GM10248 (cell line): Measurements from ENCODE around the gene PLEKHO1.
"Not testable (repeated sequence)": the region's sequence is repeated elsewhere in the genome, so short reads cannot be mapped to it uniquely, and the experiment has no call there.

Source experiments
- CTCF ChIA-PET: fragments of 300-600 bp; sonication (Branson Sonifier 250); formaldehyde crosslinking; extraction: SDS; loops from one replicate; lab custom pipeline; 2021; ENCODE audit warnings: antibody characterized with exemption; lab: Yijun Ruan, JAX
- POLR2A ChIA-PET: fragments of 350-650 bp; sonication (Branson Sonifier 250); formaldehyde crosslinking; extraction: SDS; loops from one replicate; lab custom pipeline; 2020; ENCODE audit warnings: antibody characterized with exemption; lab: Yijun Ruan, JAX
- DNase-seq: peaks from one replicate; pipeline ENCODE4 v3.0.0; 2012; ENCODE audit errors: extremely low spot score
- TF ChIP-seq, protein P1 (sequence below): IDR thresholded peaks from 2 replicates; pipeline ENCODE4 v1.5.1; 2012; ENCODE audit warnings: mild to moderate bottlenecking, low read depth; ENCODE audit errors: extremely low read depth, missing control alignments, control extremely low read depth

The PLEKHO1 gene

DNA sequence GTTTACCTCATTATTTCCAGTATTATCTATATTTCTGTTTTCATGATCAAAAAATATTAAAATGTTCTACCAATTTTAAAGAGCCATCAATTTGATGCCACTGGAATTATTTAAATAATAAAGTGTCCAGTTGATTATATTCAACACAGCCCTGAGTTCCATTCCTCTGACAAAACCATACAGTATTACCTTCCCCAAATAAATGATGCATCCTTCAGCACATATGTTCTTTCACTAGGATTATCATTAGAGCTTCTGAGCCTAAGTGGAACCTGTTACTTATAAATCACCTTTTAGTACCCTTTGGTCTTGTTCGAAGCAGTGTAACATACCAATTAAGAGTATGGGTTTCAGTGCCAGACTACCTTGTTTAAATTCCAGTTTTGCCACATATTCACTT lies 17.3 kb upstream of the PLEKHO1 start:
- no peak for DNase-seq
- TF ChIP-seq, protein P1, sequence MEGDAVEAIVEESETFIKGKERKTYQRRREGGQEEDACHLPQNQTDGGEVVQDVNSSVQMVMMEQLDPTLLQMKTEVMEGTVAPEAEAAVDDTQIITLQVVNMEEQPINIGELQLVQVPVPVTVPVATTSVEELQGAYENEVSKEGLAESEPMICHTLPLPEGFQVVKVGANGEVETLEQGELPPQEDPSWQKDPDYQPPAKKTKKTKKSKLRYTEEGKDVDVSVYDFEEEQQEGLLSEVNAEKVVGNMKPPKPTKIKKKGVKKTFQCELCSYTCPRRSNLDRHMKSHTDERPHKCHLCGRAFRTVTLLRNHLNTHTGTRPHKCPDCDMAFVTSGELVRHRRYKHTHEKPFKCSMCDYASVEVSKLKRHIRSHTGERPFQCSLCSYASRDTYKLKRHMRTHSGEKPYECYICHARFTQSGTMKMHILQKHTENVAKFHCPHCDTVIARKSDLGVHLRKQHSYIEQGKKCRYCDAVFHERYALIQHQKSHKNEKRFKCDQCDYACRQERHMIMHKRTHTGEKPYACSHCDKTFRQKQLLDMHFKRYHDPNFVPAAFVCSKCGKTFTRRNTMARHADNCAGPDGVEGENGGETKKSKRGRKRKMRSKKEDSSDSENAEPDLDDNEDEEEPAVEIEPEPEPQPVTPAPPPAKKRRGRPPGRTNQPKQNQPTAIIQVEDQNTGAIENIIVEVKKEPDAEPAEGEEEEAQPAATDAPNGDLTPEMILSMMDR: no peak
- CTCF ChIA-PET: no interaction called here
- POLR2A ChIA-PET: no interaction called here

DNA sequence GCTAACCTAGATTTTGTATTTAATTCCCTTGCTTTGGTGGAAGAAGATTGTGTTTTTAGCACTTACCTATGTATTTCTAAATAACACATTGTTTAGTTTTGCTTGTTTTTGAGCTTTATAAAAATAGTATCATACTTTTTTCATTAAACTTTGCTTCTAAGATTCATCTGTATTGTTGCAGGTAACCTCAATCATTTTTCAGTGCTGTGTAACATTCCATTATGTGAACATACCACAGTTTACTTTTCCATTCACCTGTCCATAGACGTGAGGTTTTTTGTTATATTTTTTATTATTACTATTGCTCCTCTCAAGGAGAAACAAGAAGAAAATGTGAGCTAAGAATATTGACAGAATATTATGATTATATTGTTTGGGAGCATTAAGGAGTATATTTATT lies 15.2 kb upstream of the PLEKHO1 start:
- CTCF ChIA-PET: interaction anchor here (2.1 kb wide), 1 partner anchor 52 kb away, joined by 5 read pairs; no protein-coding TSS in a partner anchor
- TF ChIP-seq, protein P1: no peak
- POLR2A ChIA-PET: no interaction called here
- DNase-seq: no peak

DNA sequence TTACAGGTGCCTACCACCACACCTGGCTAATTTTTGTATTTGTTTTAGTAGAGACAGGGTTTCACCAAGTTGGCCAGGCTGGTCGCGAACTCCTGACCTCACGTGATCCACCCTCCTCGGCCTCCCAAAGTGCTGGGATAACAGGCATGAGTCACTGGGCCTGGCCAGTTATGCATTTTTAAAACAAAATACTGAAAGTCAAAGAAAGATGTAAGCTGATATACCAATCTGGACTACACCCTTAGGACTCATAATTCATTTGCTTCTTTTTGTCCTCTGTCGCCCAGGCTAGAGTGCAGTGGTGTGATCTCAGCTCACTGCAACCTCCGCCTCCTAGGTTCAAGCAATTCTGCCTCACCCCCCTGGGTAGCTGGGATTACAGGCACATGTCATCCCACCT lies 14.3 kb upstream of the PLEKHO1 start:
- DNase-seq, POLR2A ChIA-PET: not testable (repeated sequence)
- CTCF ChIA-PET: interaction anchor here (1.0 to 2.1 kb wide), 2 partner anchors 8 to 51 kb away, joined by 3 to 5 read pairs; no protein-coding TSS in a partner anchor

DNA sequence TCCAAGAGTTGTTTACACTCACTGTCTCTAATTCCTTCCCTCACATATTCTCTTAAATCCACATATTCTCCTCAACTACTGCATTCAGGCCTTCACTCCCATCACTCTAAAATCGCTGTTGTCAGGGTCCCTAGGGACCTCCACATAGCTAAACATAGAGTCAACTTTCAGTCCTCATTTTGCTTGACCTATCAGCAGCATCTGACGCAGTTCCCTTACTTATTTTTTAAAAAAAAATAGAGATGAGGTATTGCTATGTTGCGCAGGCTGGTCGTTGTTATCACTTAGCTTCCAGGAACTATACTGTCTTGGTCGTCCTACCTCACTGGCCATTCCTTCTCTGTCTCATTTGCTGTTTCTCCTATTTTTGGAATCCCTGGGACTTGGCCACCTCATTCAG lies 11.7 kb upstream of the PLEKHO1 start:
- CTCF ChIA-PET: interaction anchor here (1.4 to 2.6 kb wide), 2 partner anchors 12 to 49 kb away, joined by 3 to 6 read pairs; partner anchors contain the start of gene PLEKHO1
- POLR2A ChIA-PET: no interaction called here
- TF ChIP-seq, protein P1: no peak
- DNase-seq: no peak

DNA sequence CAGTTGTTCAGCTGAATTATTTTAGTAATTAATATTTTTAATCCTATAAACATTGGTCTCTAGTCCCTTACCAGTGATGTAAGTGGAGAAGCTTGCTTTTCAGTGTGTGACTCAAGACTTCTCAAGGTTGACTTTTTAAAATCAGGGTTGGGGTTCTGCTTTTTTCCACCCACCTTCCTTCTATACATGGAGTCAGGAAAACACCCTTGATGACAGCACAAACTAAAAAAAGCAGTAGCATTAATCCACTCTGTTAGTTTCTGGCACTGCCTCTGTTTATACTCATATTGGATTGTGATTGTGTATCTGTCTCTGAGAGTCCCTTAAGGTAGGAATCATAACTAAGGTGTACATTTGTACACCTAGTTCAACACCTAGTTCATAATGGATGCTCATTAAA lies 8.3 kb upstream of the PLEKHO1 start:
- ChIA-PET CTCF (interaction anchor here (0.8 to 2.9 kb wide), 12 partner anchors 9 to 70 kb away, joined by 3 to 10 read pairs (median 4); partner anchors contain the start of gene PLEKHO1), POLR2A (no interaction called here)
- DNase-seq: no peak
- TF ChIP-seq, protein P1: no peak

DNA sequence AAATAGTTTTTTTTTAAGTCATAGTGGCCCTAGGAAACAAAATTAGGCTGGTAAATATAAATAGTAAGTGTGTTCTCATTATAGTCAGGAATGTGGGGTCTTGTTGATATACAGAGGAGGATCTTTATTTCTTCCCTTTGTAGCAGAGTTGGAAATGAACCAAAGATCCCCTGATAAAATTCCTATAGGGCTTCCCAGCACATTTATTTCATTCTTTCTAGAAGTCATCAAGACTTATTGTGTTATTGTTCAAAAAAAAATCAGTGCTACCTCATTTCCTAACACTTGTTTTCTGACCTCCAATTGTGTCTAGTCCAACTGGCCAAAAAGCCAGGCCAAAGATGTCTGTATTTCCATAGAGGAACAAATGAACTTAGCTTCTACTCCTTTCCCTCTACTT lies 7.6 kb upstream of the PLEKHO1 start:
- ChIA-PET CTCF (interaction anchor here (1.5 kb wide), 2 partner anchors 8 to 16 kb away, joined by 4 to 6 read pairs; partner anchors contain the start of gene PLEKHO1), POLR2A (no interaction called here)
- TF ChIP-seq, protein P1: no peak
- no peak for DNase-seq

DNA sequence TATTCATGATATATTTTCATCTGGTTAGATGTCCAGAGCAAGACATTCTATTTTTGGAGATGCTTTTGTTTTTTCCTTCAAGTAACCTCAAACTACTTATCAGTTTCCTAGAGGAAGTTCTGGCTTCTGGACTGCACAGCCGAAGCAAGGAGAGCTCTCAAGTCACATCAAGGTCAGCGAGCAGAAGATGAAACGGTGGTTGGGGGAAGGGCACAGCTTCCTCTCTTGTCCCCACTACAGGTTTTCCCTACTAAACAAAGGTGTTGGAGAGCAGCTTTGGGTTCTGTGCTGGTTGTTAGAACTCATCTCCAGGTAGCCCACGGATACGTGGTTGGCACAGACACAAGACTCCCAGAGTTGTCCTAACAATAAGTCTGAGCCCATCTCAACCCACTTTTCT lies 5.1 kb upstream of the PLEKHO1 start:
- no peak for DNase-seq
- ChIA-PET POLR2A (interaction anchor here (0.6 kb wide), 1 partner anchor 44 kb away, joined by 3 read pairs; no protein-coding TSS in a partner anchor), CTCF (interaction anchor here (1.0 to 1.6 kb wide), 4 partner anchors 12 to 24 kb away, joined by 3 to 8 read pairs (median 3); no protein-coding TSS in a partner anchor)
- TF ChIP-seq, protein P1: no peak

DNA sequence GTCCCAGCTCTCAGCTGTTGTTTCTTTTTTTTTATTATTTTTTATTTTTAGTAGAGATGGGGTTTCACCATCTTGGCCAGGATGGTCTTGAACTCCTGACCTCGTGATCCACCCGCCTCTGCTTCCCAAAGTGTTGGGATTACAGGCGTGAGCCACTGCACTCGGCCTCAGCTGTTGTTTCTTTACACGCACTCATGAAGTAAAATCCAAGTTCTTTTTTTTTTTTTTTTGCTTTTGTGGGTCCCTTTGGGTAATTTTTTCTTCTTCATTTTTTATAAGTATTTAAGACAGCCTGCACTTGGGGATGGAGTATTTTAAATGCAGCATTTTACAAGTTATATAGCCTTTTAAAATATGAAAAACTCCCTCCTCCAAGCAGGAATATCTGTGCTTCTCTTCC lies 3.7 kb upstream of the PLEKHO1 start:
- DNase-seq, POLR2A ChIA-PET: not testable (repeated sequence)
- CTCF ChIA-PET: interaction anchor here (1.4 kb wide), 1 partner anchor 184 kb away, joined by 4 read pairs; no protein-coding TSS in a partner anchor
